ENCODE results near the gene NEK7.
"Not testable (repeated sequence)": the region's sequence is repeated elsewhere in the genome, so short reads cannot be mapped to it uniquely, and the experiment has no call there.

Gene NEK7

DNA sequence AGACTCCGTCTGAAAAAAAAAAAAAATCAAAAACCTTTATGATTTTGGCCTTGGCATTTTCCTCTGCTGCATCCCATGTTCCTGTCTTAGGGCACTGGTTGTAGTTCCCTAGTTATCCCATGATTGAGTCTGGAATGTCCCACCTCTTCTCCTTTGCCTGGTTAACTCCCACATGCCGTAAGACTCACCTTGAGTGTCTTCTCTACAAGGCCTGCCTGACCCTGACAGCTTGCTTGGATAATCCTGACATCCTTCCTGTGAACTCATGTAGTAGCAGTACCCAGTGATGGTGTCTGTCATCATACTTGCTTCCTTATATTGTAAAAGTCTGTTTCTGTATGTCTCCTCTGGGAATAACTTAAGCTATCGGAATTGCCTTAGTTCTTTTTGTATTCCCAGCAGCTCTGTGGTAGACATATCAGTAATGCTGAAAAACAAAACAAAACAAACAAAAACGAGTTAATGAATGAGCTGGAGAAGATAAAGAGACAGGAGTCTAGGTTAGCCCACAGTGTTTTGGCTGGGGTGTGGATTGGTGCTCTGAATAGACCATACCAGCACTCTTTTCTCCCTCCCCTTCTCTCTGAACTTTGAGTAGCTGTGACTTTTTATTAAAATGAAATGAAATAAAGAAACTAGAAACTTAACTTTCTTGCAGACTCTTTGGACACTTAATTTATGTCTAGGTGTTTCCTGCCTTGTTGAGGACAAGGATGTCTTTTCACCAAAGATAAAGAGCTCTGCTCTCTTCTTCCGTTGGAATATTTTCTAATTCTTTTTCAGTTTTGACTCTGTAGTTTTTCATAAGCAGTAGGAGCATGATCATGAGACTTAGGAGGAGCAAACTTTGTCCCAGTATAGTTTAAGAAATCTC lies 15.1 kb downstream of the NEK7 start:
- ATAC-seq = no peak
- DNase-seq = no peak

DNA sequence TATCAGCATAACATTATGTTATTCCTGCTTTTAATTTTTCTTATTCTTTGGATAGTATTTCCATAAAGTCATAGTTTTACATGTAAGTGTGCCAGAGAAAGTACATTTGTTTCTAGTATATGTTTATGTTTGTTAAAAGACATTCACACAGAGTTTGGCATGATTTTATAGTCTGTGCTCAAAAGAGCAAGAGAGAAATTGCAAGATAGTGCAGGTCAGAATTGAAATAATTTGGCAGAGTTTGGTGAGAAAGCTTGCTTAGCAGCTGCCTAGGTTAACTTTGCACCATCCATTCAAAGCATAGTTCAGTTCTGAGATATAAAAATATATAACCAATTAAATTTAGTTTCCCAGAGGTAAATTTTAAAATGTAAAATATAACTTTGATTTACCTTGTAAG lies 17.0 kb downstream of the NEK7 start:
- DNase-seq (no peak), ATAC-seq (no peak)

DNA sequence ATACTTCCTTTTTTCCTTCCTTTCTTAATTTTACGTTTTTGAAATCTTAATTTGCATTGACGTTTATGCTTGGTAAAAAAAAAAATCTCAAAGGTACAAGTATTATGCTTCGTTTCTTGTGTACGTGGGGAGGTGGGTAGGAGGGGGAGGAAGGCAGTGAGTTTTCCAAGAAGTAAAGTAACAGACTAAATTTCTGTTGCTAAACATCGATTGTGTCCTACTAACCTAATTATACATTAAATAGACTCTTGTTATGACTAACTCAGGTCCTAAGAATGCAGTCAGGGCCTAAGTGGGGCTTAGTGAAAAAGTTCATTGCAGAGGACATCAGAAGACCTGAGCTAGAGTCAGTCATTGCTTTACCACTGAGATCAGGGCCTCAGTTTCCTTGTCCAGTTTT lies 17.5 kb downstream of the NEK7 start:
- no peak for DNase-seq
- ATAC-seq = peak; percentile 63

DNA sequence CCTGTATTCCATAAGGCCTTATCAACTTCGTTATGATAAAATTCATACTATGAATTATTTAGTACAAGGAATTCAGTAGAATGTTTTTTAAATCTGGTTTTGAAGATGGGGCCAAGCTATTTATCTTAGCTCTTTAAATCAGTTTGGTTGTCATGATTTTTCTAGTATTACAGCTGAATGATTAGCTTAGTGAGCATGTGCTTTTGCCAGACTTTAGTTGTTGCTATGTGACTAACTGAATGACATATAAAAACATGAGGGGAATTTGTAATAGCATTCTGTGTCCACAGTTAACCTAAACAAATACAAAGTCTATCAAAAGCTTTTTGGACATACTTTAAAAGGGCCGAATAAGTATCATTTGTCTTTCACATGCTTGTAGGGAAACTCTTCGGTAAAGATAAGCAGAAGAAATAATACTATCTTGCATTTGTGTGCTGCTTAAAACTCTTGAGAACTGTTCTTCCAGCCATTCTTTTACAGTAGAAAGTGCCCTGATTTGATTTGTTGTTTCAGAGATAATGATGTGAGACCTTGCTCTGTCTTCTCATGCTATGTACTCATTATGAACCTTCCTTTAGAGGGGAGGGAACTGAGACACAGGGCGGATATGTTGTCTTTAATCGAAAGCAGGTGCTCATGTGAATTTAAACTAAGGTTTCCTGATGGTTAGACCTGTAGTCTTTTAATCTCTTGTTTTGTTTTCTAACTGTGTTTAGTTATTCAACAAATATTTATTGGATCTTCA lies 18.8 kb downstream of the NEK7 start:
- ATAC-seq (peak; percentile 64), DNase-seq (no peak)

DNA sequence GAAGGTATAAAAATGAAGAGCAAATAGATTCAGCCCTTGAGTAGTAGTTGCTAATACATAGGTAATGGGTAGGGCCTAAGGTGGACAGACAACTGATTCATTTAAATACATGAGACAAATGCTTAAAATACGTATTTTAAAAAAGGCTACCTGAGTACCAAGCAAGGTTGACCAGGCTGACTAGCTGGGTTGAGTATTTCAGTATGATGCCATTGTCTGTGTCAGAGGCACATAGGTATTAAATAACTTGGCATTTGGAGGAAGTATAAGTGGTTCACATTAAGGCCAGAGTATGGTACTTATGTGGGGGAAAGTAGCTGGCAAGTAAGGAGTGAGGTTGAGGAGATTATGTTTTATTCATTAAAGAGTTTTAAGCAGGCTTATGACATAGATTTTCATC lies 19.4 kb downstream of the NEK7 start:
- peak; percentile 45 for ATAC-seq
- DNase-seq = no peak

DNA sequence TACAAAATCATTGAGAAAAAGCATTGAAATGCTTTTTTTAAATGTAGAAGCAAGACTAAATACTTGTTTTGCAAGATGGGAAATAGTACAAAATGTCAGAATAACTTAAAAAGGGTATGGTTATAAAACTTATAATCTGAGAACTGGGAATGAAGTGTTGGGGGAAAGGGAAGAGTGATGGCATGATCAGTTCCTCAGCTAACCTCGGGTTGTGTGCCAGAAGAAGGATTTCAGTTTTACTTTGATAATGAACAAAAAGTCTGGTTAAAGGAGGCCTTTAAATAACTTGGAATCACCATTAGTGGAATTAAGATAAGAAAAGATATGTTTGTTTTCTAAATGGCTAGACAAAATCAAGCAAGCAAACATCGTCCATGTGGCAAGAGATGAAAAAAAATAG lies 20.7 kb downstream of the NEK7 start:
- ATAC-seq (no peak), DNase-seq (no peak)

DNA sequence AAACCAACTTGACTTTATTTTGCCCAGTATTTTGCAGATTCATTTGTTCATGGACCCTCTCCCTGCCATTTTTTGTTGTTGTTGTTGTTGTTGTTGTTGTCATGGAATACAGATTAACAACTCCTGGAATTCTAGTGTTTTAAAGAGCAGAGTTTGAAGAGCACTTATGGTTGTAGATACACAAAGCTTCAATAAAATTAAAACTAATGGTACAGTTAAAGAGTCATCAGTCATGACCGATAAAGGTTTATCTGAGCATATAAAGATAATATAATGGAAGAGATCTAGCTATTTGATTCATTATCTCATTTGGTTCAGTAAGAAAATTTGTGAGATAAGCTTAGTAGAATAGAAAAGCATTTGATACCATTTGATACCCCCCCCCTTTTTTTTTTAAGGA lies 21.8 kb downstream of the NEK7 start:
- ATAC-seq = no peak
- no peak for DNase-seq

DNA sequence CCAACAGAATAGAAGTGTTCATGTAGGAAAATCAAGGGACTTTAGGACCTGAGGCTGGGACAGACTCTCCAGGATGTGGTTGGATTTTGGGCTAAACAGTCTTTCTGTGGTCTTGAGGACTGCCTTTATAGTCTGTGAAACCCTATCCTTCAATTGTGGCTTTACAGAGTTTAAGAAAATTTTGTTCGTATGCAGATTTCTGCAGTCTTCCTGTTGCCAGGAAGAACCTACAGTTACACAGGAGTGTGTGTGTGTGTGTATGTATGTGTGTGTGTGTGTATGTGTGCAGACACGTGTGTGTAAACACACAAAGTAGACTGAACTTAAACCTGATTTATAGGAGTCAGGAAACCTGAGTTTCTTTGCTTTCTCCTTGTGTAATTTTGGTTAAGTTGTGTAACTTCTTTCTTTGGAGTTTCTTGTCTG lies 22.8 kb downstream of the NEK7 start:
- ATAC-seq (peak; percentile 48), DNase-seq (no peak)

DNA sequence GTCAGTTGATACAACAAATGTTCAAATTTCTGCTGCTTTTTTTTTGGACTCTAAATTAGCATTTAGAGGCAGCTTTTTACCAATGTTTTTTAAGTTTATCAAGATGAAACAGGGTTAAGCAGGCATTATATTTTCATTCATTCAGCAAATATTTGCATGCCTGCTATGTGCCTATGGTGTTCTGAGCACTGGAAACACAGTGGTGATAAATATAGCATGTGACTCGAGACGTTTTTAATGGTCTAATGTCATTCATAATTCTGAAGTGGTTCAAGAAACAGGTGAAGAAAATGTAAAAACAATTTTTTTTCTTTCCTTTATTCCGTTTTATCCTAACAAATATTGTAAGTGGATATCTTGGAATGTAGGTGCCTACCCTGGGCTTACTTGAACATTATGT lies 26.8 kb downstream of the NEK7 start:
- DNase-seq (no peak), ATAC-seq (no peak)

DNA sequence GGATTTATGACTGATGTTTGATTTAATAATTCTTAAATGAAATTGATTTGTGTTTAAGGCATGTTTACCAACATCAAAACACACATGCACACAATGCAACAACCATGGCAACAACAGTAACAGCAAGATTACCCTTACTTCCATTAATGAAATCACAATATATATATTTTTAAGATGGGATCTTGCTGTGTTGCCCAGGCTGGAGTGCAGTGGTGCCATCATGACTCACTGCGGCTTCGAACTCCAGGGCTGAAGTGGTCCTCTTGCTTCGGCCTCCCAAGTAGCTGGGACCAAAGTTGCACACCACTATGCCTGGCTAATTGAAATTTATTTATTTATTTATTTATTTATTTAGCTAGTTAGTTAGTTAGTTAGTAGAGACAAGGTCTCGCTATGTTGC lies 27.7 kb downstream of the NEK7 start:
- DNase-seq = no peak
- ATAC-seq = no peak

DNA sequence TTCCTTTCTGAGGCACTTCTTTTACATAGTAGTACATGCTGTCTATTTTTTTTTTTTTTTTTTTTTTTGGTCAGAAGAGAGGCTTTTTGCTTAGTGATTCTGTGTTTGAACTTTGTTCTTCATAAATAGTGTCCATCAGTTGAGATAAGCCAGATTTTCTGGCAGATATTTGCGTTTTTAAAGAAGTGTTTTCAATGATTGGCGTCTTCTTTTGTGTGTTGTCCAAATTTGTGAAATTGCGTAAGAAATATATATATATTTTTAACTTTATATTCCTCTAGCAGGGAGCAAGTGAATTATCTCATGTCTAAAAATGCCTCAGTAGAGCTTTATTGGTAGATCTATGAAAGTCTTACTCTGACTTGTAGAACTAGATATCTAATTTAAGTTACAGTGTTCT lies 28.3 kb downstream of the NEK7 start:
- ATAC-seq = no peak
- no peak for DNase-seq

DNA sequence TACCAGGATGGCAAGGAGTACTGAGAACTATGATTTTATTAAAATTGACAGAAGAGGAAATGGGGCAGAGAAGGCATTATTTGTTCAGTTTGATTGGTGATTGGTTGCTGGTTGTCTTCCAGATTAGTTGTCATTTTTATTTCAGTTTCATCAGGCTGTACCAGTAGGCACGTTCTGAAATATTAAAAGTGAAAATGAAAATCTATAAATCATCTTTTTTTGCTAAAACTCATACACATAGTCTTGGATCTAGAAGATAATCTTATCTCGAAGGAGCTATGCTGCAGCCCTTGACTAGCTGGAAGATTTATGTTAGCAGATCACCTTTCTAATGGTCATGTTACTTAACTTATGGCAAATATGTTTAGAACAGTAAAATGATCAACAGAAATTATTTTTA lies 29.0 kb downstream of the NEK7 start:
- ATAC-seq (peak; percentile 50), DNase-seq (no peak)

DNA sequence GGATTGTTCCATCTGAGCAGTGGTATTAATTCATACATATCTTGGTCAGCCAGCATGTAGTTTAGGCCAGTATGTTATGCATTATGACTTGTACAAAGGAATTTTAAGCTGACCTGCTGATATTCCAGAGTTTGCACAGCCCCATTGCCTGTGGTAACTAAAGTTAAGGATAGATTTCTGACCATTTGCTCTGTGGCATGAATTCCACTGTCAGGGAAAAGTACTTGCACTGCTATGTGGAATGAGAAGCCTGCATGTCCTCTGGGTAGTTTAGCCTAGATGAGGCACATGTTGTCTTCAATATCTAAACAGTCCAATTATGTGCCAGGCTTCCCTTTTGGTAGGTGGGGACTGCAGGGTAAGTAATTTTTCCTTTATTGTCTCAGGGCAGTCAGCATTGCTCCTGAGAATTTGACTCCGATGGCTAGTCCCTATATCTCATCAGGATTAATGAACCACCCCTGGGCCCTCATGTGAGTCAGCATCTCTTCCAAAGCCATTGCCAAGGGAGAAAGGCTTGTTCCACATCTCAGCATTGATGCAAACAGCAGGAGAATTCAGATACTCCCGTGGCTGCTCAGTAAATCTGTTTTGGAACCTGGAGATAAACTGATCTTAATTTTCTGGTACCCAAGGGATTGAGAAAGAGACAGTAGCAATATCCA lies 30.2 kb downstream of the NEK7 start:
- no peak for ATAC-seq
- DNase-seq = no peak

DNA sequence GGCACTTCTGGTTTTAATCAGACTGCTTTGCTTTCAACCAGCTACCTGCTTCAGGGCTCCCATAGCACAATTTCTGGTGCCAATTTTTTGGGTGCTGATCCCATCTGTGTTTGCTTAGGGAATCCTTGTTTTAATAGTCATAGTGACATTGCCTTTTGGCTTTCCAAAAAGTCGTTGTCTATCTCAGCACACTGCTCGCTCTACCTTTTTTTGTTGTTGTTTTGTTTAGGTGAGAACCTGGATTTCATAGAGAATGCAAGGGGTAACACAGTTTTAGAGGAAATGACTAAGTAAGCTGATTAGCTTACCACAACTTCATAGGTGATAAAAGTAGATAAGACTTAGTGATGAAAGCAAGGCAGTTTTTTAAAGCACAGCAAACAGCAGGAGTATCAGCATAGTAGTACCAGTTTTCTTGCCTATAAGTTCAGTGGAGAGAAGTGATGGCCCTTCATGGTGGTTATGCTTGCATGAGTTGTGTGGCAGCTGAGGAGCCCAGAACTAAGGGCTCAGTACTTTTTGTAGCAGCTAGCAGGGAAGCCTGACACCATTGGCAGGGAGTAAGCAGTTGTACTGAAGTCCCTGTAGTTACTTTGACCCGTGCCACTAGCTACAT lies 31.3 kb downstream of the NEK7 start:
- DNase-seq (no peak), ATAC-seq (peak; percentile 74)

DNA sequence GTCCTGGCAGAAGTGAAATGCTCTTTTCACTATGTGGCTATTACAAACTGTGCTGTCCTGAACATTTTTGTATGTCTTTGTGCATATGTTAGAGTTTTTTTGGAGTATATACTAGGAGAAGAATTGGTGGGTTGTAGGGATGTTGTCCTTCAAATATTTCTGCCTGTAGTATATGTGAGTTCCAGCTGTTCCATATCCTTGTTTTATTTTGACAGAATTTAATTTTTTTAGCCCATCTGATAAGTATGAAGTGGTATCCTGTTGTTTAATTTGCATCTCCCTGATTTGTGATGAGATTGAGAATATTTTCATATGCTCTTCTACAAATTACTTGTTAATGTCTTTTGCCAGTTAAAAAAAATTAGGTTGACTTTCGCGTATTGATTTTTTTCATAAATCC lies 34.3 kb downstream of the NEK7 start:
- no peak for ATAC-seq

DNA sequence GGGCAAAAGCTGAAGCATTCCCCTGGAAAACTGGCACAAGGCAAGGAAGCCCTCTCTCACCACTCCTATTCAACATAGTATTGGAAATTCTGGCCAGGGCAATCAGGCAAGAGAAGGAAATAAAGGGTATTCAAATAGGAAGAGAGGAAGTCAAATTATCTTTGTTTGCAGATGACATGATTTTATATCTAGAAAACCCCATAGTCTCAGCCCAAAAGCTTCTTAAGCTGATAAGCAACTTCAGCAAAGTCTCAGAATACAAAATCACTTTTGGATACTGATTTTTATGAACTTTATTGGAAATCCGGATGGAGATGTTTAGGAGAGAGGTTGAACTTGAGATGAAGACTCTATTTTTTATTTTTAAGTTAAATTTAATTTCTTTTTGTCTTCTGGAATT lies 37.1 kb downstream of the NEK7 start:
- not testable (repeated sequence) for DNase-seq, ATAC-seq

More for the DNA sequence above, 34.3 kb downstream of the NEK7 start:
- DNase-seq = no peak

DNA sequence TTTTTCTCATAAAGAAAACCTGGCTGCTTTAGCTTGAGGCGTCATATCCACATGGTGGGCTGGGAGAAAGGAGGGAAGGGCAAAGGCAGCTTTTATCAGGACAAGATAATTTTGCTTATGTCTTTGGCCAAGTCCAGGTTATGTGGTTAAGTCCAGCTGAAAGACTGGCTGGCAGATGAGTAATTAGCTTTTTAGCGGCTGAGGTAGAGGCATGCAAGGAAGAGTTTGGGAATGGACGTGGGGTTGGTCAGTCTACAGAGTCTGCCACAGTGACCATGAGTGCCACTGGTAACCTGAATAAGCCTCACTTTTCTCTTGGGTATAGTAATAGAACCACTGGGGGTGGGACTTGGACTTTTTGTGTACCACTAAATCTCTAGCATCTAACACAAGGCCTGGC lies 39.8 kb downstream of the NEK7 start:
- no peak for ATAC-seq
- no peak for DNase-seq

DNA sequence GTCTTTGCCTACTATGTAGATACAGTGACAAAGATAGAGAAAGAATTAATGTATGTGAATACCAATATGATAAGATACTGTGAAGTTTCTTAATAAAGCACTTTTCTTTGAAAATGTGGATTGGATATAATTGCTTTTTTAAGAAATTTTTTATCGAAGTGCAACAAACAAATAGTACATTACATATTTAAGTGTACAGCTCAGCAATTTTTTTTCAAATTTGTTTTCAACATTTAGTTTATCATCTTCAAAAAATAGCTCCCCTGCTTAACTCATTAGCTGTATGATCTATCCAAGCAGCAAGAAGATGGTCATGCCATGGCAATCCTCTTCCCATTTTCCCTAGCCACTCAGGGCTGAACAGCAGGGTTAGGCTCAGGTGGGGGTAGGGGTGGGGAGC lies 40.5 kb downstream of the NEK7 start:
- DNase-seq (no peak), ATAC-seq (no peak)

DNA sequence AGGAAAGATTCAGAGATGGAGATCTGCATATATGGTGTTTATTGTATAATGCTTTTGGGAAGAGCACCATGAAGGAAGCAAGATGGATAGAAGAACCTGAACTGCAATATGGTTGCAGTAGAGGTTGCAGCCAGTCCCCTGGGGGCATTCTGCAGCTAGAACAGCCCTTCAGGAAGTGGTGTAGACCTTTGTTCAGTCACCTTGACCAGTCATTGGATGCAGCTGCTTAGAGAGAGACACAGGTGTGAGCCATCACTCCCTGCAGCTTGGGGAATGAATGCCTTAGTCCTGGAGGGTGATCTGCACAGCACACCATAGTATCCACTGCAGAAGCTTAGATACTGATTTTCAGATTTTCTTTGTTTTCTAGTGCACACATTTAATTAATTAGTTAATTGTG lies 42.3 kb downstream of the NEK7 start:
- DNase-seq (no peak), ATAC-seq (peak; percentile 20)

DNA sequence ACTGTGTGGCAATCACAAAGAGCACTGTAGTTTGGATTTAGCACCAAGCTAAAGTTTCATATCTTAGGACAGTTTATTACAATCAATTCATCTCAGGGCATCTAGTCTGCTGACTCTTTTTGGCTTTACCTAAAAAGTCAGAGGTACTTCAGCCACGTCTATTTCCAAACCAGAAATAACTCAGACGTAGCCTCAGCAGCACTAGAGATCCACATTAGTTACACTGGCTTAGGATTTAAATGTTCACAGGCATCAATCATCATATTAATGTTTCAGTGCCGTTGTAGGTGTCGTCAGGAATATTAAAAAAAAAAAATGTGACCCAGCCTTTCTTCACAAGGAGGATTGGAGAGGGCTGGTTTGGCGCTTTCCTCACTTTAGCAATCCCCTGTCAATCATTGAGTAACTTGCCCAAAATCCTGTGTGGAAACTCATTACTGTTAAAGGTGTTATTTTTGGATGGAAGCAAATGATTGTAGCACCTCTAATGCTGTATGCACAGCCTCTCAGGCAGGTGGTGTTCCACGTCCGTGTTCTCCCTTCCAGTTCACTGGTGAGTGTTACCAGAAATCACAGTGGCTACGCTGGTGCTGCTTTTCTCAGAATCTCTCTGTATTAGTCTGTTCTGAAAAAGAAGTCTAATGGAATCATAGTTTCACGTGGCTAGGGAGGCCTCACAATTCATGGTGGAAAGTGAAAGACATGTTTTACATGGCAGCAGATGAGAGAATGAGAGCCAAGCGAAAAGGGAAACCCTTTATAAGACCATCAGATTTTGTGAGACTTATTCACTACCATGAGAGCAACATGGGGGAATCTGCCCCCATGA lies 45.4 kb downstream of the NEK7 start:
- DNase-seq (peak; percentile 43), ATAC-seq (peak; percentile 88)

DNA sequence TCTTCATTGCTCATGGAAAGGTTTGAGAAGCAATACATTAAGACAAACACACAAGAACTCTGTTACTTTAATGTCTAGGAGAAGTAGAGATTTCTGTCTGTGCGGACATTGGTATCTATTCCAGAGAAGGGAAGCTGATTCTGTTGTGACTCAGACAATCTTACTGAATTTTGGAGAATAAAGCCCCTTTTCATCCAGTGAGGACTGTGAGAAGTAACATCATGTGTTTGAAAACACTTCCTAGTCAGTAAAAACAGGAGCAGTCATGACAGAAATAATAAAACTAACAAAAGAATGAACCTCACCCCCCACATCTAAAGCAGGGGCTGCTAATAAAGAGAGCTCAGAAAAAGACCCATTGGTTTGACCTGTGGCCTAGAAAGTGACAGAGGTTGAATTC lies 46.6 kb downstream of the NEK7 start:
- ATAC-seq (no peak), DNase-seq (no peak)
